NCI-H187 (cell line): Measurements from ENCODE around the gene HNRNPM.

ENCODE experiments used
- DNase-seq, 2 experiments: peaks; one replicate each; lab custom pipeline; 2025; lab: John Stamatoyannopoulos, UW

HNRNPM gene

GRCh38 chr19:8487137-8487851 is 42.5 kb downstream of the HNRNPM start:
- DNase-seq, result no peak

GRCh38 chr19:8488365-8488764 is 43.6 kb downstream of the HNRNPM start:
- DNase-seq, result no peak

GRCh38 chr19:8489561-8490394 is 45.0 kb downstream of the HNRNPM start:
- DNase-seq, result no peak

GRCh38 chr19:8490395-8490760 is 45.6 kb downstream of the HNRNPM start:
- DNase-seq, result no peak

- no peak for DNase-seq
These were observed 46.1 kb downstream of the HNRNPM start for GRCh38 chr19:8490873-8491272.

GRCh38 chr19:8491574-8491973 is 46.8 kb downstream of the HNRNPM start:
- DNase-seq, result no peak

- no peak for DNase-seq
These were observed 49.4 kb downstream of the HNRNPM start for GRCh38 chr19:8494158-8494557.

- DNase-seq, result no peak
These were observed 53.5 kb downstream of the HNRNPM start for GRCh38 chr19:8498295-8498694.

GRCh38 chr19:8499048-8499833 is 54.5 kb downstream of the HNRNPM start:
- DNase-seq, result no peak

GRCh38 chr19:8500158-8500557 is 55.4 kb downstream of the HNRNPM start:
- no peak for DNase-seq

GRCh38 chr19:8501516-8501915 is 56.7 kb downstream of the HNRNPM start:
- no peak for DNase-seq

- DNase-seq, result no peak
These were observed 57.2 kb downstream of the HNRNPM start for GRCh38 chr19:8501981-8502380.

GRCh38 chr19:8503510-8503909 is 58.7 kb downstream of the HNRNPM start:
- no peak for DNase-seq

GRCh38 chr19:8504171-8504570 is 59.4 kb downstream of the HNRNPM start:
- no peak for DNase-seq

- no peak for DNase-seq
These were observed 60.1 kb downstream of the HNRNPM start for GRCh38 chr19:8504919-8505318.

GRCh38 chr19:8505680-8506401 is 61.1 kb downstream of the HNRNPM start:
- DNase-seq, result peak; percentile 7 to 35

- DNase-seq, result no peak
These were observed 61.7 kb downstream of the HNRNPM start for GRCh38 chr19:8506402-8506957.

GRCh38 chr19:8510589-8511115 is 65.9 kb downstream of the HNRNPM start:
- no peak for DNase-seq

GRCh38 chr19:8511573-8512101 is 66.9 kb downstream of the HNRNPM start:
- no peak for DNase-seq

GRCh38 chr19:8512115-8512967 is 67.6 kb downstream of the HNRNPM start:
- no peak for DNase-seq
